Karpas-422 (cell line): ENCODE data around the gene SNX18. TPM values are rescaled to one million over a fixed set of nuclear protein-coding genes. Genes with fewer than 3 reads are reported as not detected.

ENCODE experiments used
- DNase-seq: peaks from one replicate; pipeline ENCODE4 v3.0.0-alpha.2; 2015
- H2AFZ ChIP-seq: fragments of 200-600 bp; sonication (generic); 2 replicates; pipeline ENCODE4 v1.6.1; 2014; ENCODE audit warnings: antibody characterized with exemption, low read length, mixed read lengths
- H3K27ac ChIP-seq: fragments of 200-600 bp; sonication (generic); 2 replicates; pipeline ENCODE4 v1.5.1; 2014; ENCODE audit warnings: mild to moderate bottlenecking, low read length, moderate library complexity
- H3K27me3 ChIP-seq: fragments of 200-600 bp; sonication (generic); 2 replicates; pipeline ENCODE4 v1.6.1; 2014; ENCODE audit warnings: low read length, mixed read lengths
- H3K36me3 ChIP-seq: fragments of 200-600 bp; sonication (generic); 2 replicates; pipeline ENCODE4 v1.6.1; 2014; ENCODE audit warnings: low read length, mixed read lengths; ENCODE audit not compliant: insufficient read depth
- H3K4me1 ChIP-seq: fragments of 200-600 bp; sonication (generic); 2 replicates; pipeline ENCODE4 v1.6.1; 2014; ENCODE audit warnings: mild to moderate bottlenecking, low read length, mixed read lengths
- H3K4me2 ChIP-seq: fragments of 200-600 bp; sonication (generic); 2 replicates; pipeline ENCODE4 v1.6.1; 2014; ENCODE audit warnings: low read length, low read depth, mild to moderate bottlenecking; ENCODE audit not compliant: poor library complexity, severe bottlenecking
- H3K4me3 ChIP-seq: fragments of 200-600 bp; sonication (generic); 2 replicates; pipeline ENCODE4 v1.5.1; 2014; ENCODE audit warnings: mild to moderate bottlenecking, antibody characterized with exemption, low read length, mixed read lengths
- H3K79me2 ChIP-seq: fragments of 200-600 bp; sonication (generic); 2 replicates; pipeline ENCODE4 v1.6.1; 2014; ENCODE audit warnings: mild to moderate bottlenecking, low read length, mixed read lengths
- H3K9ac ChIP-seq: fragments of 200-600 bp; sonication (generic); 2 replicates; pipeline ENCODE4 v1.6.0; 2014; ENCODE audit warnings: low read length
- H3K9me2 ChIP-seq: fragments of 200-600 bp; sonication (generic), shearing (Covaris generic); replicated peaks from 2 replicates; pipeline ENCODE4 v1.6.0; 2014; ENCODE audit warnings: mild to moderate bottlenecking, low read length, moderate library complexity; ENCODE audit not compliant: insufficient read depth
- H3K9me3 ChIP-seq: fragments of 300-700, 200-600 bp; sonication (generic); 2 replicates; pipeline ENCODE4 v1.6.1; 2014; ENCODE audit warnings: low read length, mixed read lengths
- H4K20me1 ChIP-seq: fragments of 200-600 bp; sonication (generic); 2 replicates; pipeline ENCODE4 v1.6.1; 2014; ENCODE audit warnings: mild to moderate bottlenecking, antibody characterized with exemption, low read length, low read depth; ENCODE audit not compliant: insufficient read depth
- total RNA-seq: library from RNA; depleted of rRNA; stranded (reverse); fragments of >200 nt; shearing (Covaris generic); gene quantifications from 2 replicates; pipeline ENCODE4 v1.2.3, GENCODE V29; 2014; ENCODE audit warnings: low replicate concordance

SNX18 gene
- total RNA-seq, 1 experiment from 2014 or later: 2.9 TPM

DNA sequence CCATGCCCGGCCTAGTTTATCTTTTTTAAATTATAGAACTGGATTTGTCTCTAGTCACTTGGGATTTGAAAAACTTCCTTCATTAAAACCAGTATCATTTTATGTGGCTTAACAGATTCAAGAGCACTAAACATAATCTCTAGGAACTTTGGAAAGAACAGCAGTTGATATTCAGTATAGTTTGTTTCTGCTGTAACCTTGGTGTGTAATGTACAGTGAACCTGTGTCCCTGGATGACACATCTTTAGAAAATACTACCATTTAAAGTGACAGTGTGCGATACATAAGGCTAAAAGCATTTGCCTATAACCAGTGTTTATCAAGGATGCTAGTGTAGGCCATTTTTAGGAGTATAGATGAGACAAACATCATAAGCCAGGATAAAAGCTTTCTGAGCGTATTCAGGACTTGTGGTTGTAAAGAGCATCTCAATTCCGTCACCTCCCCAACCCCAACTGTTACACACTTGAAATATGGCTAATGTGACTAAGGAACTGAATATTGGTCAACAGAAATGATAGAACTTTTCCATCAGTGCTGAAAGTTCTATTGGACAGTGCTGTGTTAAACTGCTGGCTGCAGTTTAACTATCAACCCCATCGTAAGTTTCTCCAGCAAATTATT, 4.4 kb downstream of the SNX18 start:
- H3K79me2 ChIP-seq: no peaks in the 10 kb centered on the region
- H3K4me3 ChIP-seq: no peak overlapping the region
- H3K9me2 ChIP-seq: no peaks in the 10 kb centered on the region
- H4K20me1 ChIP-seq: no peaks in the 10 kb centered on the region
- H3K4me2 ChIP-seq: no peak overlapping the region
- H3K27ac ChIP-seq: no peak overlapping the region
- H3K9me3 ChIP-seq: no peaks in the 10 kb centered on the region
- H3K4me1 ChIP-seq: peaks cover 6% of the 10 kb centered on the region
- no peak overlapping the region for H2AFZ ChIP-seq
- no peaks in the 10 kb centered on the region for H3K27me3 ChIP-seq
- no peak overlapping the region for H3K9ac ChIP-seq
- H3K36me3 ChIP-seq: no peaks in the 10 kb centered on the region
- no peak for DNase-seq

DNA sequence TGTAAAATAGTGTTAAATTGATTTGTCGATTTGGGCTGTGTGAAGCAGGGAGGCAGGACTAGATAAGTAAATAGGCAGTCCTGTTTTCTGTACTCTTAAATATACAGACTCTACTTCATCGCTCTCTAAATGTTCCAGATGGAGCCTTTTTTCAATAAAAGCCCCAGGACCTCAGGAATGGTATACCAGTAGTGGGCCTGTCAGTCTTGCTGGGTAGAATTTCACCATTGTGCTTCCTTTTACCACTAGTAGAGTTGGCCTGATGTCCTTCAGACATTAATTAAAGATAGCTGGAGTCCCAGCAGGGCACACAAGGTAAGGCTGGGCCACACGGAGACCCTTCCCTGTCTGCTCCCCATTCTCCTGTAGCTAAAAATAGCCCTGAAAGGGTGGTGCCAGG, 6.0 kb downstream of the SNX18 start:
- no peaks in the 10 kb centered on the region for H3K9me3 ChIP-seq
- DNase-seq: no peak
- H3K9me2 ChIP-seq: no peaks in the 10 kb centered on the region
- H3K79me2 ChIP-seq: no peaks in the 10 kb centered on the region
- H2AFZ ChIP-seq: no peak overlapping the region
- no peaks in the 10 kb centered on the region for H4K20me1 ChIP-seq
- H3K27ac ChIP-seq: no peak overlapping the region
- no peak overlapping the region for H3K4me2 ChIP-seq
- no peak overlapping the region for H3K9ac ChIP-seq
- no peaks in the 10 kb centered on the region for H3K4me1 ChIP-seq
- no peak overlapping the region for H3K4me3 ChIP-seq
- H3K27me3 ChIP-seq: no peaks in the 10 kb centered on the region
- no peaks in the 10 kb centered on the region for H3K36me3 ChIP-seq

DNA sequence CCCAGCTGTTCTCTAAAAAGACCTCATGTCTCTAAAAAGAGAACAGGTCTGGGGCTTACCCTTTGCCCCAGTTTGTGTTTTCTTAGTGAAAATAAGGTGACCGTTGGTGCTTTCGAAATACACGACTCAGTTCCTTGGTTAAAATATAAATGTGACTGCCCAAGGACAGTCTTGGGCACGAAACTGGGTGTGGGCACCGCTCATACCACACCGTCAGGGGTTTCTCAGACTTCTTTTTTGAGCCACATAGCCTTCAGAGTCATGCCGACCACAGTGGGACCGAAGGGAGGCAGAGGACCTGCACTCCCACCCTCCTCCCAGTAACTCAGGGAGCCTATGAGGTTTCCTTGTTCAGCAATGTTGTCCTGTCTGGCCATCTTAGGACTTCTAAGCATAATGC, 6.5 kb downstream of the SNX18 start:
- H3K4me1 ChIP-seq: no peaks in the 10 kb centered on the region
- H3K9ac ChIP-seq: no peak overlapping the region
- H2AFZ ChIP-seq: no peak overlapping the region
- no peak overlapping the region for H3K4me3 ChIP-seq
- no peak for DNase-seq
- no peak overlapping the region for H3K4me2 ChIP-seq
- H4K20me1 ChIP-seq: no peaks in the 10 kb centered on the region
- H3K36me3 ChIP-seq: no peaks in the 10 kb centered on the region
- no peaks in the 10 kb centered on the region for H3K79me2 ChIP-seq
- no peaks in the 10 kb centered on the region for H3K9me3 ChIP-seq
- H3K9me2 ChIP-seq: no peaks in the 10 kb centered on the region
- no peak overlapping the region for H3K27ac ChIP-seq
- no peaks in the 10 kb centered on the region for H3K27me3 ChIP-seq

DNA sequence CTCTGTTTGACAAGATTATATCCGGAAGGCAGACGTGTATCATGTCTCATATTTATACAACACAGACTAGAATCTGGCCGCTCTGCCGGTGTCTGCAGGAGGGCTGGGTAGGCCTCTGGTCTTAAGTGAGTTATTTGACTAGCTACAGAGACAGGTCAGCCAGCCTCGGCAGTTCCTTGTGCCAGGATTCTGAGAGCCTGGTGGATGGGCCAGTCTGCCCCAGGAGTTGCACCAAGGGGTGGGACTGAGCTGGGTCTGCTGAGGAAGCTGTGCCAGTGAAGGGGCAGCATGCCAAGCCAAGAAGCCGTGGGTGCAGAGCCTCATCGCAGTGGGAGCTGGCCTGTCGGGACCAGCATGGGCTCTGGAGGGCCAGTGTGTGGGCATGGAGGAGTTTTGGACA, 7.1 kb downstream of the SNX18 start:
- Histone ChIP-seq H3K4me2 (no peak overlapping the region), H3K9ac (no peak overlapping the region), H4K20me1 (no peaks in the 10 kb centered on the region), H3K36me3 (no peaks in the 10 kb centered on the region), H3K9me3 (no peaks in the 10 kb centered on the region), H3K4me1 (no peaks in the 10 kb centered on the region), H2AFZ (no peak overlapping the region), H3K9me2 (no peaks in the 10 kb centered on the region), H3K27me3 (no peaks in the 10 kb centered on the region), H3K27ac (no peak overlapping the region), H3K4me3 (no peak overlapping the region), H3K79me2 (no peaks in the 10 kb centered on the region)
- no peak for DNase-seq

DNA sequence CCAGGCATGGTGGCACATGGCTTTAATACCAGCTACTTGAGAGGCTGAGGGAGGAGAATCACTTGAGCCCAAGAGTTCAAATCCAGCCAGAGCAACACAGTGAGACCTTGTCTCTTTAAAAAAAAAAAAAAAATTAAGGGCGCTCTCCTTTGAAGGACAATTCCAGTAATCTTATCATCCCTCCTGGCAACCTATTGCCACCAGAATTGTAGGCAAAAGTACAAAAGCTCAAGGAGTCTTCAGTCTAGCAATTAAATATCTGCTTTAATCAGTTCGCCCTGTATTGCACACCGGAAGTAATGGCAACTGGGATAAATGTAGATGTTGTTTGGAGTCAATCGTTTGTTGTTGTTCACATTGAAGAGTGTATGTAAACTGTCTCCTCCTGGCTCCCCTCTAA, 7.7 kb downstream of the SNX18 start:
- H3K4me1 ChIP-seq: no peaks in the 10 kb centered on the region
- no peaks in the 10 kb centered on the region for H3K79me2 ChIP-seq
- H4K20me1 ChIP-seq: no peaks in the 10 kb centered on the region

DNA sequence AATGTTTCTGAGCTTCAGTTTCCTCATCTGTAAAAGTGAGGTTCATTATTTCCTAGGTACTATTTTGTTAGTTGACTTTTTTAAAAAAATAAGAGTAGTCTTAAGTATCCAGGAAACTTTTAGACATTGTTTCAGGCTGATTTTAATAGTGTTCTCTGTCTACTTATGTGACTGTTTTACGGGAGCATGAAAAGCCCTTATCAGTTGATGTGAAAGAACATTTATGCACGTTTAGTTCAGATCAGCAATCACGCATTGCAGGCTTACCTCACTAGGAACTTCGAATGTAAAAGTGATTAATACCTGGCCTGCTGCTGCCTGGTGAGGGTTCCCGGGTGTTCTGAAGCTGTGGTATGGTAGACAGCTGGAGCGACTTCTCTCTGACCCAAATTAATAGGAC, 8.1 kb downstream of the SNX18 start:
- no peaks in the 10 kb centered on the region for H4K20me1 ChIP-seq
- no peak overlapping the region for H2AFZ ChIP-seq
- H3K4me2 ChIP-seq: no peak overlapping the region
- no peak overlapping the region for H3K27ac ChIP-seq
- H3K9ac ChIP-seq: no peak overlapping the region
- no peak for DNase-seq
- no peaks in the 10 kb centered on the region for H3K9me2 ChIP-seq
- no peaks in the 10 kb centered on the region for H3K79me2 ChIP-seq
- no peaks in the 10 kb centered on the region for H3K9me3 ChIP-seq
- H3K4me1 ChIP-seq: no peaks in the 10 kb centered on the region
- no peaks in the 10 kb centered on the region for H3K27me3 ChIP-seq
- no peaks in the 10 kb centered on the region for H3K36me3 ChIP-seq
- H3K4me3 ChIP-seq: no peak overlapping the region

More for the DNA sequence above, 7.7 kb downstream of the SNX18 start:
- Histone ChIP-seq H3K27me3 (no peaks in the 10 kb centered on the region), H3K9me2 (no peaks in the 10 kb centered on the region), H3K4me2 (no peak overlapping the region), H3K4me3 (no peak overlapping the region), H3K27ac (no peak overlapping the region), H3K9ac (no peak overlapping the region), H3K36me3 (no peaks in the 10 kb centered on the region), H3K9me3 (no peaks in the 10 kb centered on the region), H2AFZ (no peak overlapping the region)
- no peak for DNase-seq

DNA sequence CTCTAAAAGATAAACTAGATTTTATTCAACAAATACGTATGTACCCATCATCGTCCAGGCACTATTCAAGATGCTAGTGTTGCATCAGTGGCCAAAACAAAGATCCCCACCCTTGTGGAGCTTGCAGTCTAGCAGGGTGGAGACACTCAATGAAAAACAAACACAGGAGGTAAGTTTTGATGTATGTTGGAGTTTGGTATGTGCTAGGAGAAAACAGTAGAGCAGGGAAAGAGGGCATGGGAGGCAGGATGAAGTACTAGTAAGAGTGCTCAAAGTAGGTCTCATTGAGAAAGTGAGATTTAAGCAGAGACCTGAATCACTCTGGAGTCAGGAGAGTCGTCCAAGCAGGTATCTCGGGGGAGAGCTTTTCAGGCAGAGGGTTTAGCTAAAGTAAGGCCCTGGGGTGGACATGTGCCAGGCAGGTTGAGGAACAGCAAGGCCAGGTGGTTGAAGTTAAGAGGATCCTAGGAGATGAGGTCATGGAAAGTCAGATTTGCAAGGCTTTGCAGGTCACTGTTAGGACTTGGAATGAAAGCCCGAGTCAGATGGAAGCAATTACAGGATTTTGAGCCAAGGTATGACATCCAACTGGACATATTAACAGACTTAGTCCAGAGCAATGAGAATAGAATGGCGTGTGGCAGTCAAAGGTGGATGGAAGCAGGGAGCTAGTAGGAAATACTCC, 9.2 kb downstream of the SNX18 start:
- DNase-seq: no peak
- no peaks in the 10 kb centered on the region for H3K27me3 ChIP-seq
- H3K4me1 ChIP-seq: no peaks in the 10 kb centered on the region
- no peaks in the 10 kb centered on the region for H4K20me1 ChIP-seq
- no peaks in the 10 kb centered on the region for H3K9me2 ChIP-seq
- H3K79me2 ChIP-seq: no peaks in the 10 kb centered on the region
- H3K9ac ChIP-seq: no peak overlapping the region
- no peak overlapping the region for H2AFZ ChIP-seq
- no peak overlapping the region for H3K27ac ChIP-seq
- H3K36me3 ChIP-seq: no peaks in the 10 kb centered on the region
- no peaks in the 10 kb centered on the region for H3K9me3 ChIP-seq
- H3K4me3 ChIP-seq: no peak overlapping the region
- no peak overlapping the region for H3K4me2 ChIP-seq

DNA sequence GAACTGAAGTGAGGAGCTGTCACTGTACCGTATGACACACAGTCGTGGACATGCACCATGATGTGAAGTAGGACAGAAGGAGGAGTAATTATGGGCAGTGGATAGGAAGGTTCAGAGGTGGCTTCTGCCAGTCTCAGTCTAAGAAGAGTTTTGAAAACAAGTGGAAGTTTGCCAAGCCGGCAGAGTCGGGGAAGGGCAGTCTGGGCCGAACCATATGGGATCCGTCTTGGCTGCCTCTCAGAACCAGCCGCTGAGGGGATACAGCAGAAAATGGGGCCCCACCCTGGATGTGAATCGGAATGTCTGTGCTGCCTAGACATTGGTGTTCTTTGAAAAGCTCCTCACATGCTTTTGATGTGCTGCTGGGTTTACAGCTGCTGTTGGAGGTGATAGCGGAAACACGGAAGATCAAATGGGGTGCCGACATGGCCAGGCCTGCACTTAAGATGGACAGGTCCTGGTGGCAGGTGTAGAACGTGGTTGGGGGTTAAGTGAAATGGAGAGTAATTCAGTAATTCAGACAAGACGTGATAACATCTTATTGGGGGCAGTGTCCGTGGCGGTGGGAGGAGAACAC, 11.2 kb downstream of the SNX18 start:
- no peaks in the 10 kb centered on the region for H3K4me1 ChIP-seq
- no peaks in the 10 kb centered on the region for H3K9me3 ChIP-seq
- H3K79me2 ChIP-seq: no peaks in the 10 kb centered on the region
- no peak overlapping the region for H2AFZ ChIP-seq
- H3K36me3 ChIP-seq: no peaks in the 10 kb centered on the region
- H3K9ac ChIP-seq: no peak overlapping the region
- H3K27ac ChIP-seq: no peak overlapping the region
- no peaks in the 10 kb centered on the region for H4K20me1 ChIP-seq
- H3K27me3 ChIP-seq: no peaks in the 10 kb centered on the region
- no peak for DNase-seq
- H3K4me2 ChIP-seq: no peak overlapping the region
- H3K4me3 ChIP-seq: no peak overlapping the region
- no peaks in the 10 kb centered on the region for H3K9me2 ChIP-seq
